Renal cortical epithelial cell (primary cell): ENCODE data around the gene CFB. TPM values are rescaled to one million over a fixed set of nuclear protein-coding genes. Genes with fewer than 3 reads are reported as not detected.
A peak's percentile ranks its signal among the peaks of the same experiment; 100 is the strongest.
"Not testable (repeated sequence)": the region's sequence is repeated elsewhere in the genome, so short reads cannot be mapped to it uniquely, and the experiment has no call there.

Experiments
- DNase-seq: peaks from one replicate; pipeline ENCODE4 v3.0.0-alpha.2; 2011; ENCODE audit warnings: low read depth
- total RNA-seq: library from RNA; depleted of rRNA; stranded (reverse); fragments of >200 nt; gene quantifications from 2 replicates; pipeline ENCODE4 v1.2.3, GENCODE V29; 2014

CFB gene
- total RNA-seq, 1 donor from 2014 or later = 32.7 TPM

- DNase-seq = no peak
These were observed 24.8 kb downstream of the CFB start for GRCh38 chr6:31970604-31971271.

GRCh38 chr6:31971279-31971992 is 25.5 kb downstream of the CFB start:
- DNase-seq = no peak

GRCh38 chr6:31971993-31972708 is 26.3 kb downstream of the CFB start, which contains the start of gene DXO:
TSS of gene DXO (minus strand) at chr6:31972138. CDS start at chr6:31971675, 463 bp downstream.
- DNase-seq = peak; percentile 95

DNA sequence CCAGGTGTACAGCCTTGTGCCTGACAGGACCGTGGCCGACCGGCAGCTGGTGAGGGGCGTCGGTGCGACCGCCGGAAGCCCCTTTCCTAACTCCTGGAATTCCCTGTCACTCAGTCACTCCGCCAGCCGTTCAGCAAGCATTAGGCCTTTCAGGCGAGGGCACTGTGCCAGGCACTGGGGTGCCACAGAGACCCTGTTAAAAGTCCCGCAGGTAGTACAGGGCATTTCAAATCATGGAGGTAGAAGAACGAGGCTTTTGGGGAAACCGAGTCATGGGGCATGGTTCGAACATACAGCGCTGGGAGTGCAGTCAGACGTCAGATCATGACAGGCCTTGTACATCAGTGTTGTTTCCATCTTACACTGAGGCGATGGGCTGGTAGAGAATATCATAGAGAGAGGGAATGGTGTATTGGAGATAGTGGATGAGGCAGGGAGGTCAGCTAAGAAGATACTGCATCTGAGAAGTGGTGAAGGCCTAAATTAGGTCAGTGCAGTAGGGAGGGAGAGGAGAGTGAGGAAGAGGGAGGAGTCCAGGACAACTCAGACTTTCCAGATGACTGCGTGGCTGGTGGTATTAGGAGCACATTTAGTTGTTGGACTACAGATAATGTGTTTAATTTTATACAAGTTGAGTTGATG is 26.9 kb downstream of the CFB start:
- peak; percentile 16 for DNase-seq

DNA sequence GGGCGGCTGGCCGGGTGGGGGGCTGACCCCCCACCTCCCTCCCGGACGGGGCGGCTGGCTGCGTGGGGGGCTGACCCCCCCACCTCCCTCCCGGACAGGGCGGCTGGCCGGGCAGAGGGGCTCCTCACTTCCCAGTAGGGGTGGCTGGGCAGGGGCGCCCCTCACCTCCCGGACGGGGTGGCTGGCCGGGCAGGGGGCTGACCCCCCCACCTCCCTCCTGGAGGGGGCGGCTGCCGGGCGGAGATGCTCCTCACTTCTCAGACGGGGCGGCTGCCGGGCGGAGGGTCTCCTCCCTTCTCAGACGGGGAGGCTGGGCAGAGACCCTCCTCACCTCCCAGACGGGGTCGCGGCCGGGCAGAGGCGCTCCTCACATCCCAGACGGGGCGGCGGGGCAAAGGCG is 30.2 kb downstream of the CFB start:
- DNase-seq = not testable (repeated sequence)

- no peak for DNase-seq
These were observed 32.0 kb downstream of the CFB start for GRCh38 chr6:31977816-31978431.

DNA sequence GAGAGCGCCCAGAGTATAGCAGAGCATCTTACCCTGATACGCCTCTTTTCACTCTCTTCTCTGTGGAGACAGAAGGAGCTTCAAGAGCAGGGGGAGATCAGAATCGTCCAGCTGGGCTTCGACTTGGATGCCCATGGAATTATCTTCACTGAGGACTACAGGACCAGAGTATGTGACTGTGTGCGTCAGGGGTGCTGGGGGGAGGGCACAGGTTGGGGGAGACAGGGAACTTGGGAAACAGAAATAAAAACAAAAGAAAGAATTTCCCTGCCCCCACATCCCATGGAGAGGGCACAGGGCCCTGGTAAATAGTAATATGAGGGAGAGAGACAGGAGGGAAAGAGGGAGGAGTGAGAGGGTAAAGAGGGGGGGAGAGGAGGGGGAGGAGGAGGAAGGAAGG is 32.9 kb downstream of the CFB start:
- no peak for DNase-seq

GRCh38 chr6:31979238-31979898 is 33.5 kb downstream of the CFB start:
- DNase-seq = no peak

DNA sequence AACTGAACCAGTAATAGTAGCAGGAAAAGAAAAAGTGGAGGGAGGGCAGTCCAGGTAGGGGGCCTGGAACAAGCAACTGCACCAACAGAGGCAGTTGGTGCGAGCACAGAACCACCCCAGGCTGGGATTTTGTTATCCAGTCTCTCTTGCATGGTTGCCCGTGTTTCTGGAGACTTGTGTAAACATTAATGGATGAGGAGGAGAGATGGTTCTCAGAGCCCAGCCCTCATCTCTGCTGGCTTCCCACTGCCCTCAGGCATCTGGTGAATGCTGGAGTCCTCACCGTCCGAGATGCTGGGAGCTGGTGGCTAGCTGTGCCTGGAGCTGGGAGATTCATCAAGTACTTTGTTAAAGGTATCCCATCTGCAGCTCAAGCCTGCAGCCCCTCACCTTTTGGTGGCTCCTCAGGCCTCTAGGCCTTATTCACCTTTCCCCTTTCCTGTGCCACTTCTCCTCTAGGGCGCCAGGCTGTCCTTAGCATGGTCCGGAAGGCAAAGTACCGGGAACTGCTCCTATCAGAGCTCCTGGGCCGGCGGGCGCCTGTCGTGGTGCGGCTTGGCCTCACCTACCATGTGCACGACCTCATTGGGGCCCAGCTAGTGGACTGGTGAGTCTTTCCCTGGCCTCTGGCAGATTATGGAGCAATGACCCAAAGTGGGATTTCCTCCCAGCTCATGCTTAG is 34.4 kb downstream of the CFB start:
- peak; percentile 26 for DNase-seq

DNA sequence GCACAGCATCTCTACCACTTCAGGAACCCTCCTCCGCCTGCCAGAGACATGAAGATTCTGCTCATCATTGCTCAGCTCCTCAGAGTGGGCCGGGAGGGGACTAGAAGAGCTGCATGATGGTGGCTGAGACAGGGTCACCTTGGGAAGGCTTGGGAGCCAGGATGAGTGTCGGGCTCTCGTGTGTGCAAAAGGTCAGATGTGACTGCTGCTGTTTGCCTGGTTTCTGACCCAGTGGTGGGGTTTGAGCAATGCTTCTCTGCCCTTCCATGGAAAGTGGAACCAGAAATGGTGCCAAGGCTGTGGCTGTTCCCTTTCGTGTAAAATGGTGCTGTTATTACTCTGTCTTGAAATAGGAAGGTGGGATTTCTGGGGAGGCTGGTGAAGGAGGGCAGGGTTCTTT is 35.1 kb downstream of the CFB start:
- not testable (repeated sequence) for DNase-seq

GRCh38 chr6:31981744-31982143 is 35.8 kb downstream of the CFB start, which contains the start of gene C4A:
TSS of gene C4A (plus strand) at chr6:31982057. CDS start at chr6:31982108, 51 bp downstream.
- not testable (repeated sequence) for DNase-seq

GRCh38 chr6:31989363-31989762 is 43.5 kb downstream of the CFB start:
- DNase-seq = not testable (repeated sequence)

DNA sequence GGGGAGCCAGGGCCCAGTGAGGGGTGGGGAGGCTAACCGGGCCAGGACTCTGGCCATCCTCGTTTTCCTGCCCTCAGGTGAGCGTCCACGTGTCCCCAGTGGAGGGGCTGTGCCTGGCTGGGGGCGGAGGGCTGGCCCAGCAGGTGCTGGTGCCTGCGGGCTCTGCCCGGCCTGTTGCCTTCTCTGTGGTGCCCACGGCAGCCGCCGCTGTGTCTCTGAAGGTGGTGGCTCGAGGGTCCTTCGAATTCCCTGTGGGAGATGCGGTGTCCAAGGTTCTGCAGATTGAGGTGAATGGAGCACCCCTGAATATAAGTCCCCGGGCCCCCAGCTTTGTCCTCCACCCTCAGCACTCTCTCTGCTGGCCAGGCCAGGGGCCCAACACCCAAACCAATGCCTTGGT is 48.5 kb downstream of the CFB start:
- DNase-seq = not testable (repeated sequence)

DNA sequence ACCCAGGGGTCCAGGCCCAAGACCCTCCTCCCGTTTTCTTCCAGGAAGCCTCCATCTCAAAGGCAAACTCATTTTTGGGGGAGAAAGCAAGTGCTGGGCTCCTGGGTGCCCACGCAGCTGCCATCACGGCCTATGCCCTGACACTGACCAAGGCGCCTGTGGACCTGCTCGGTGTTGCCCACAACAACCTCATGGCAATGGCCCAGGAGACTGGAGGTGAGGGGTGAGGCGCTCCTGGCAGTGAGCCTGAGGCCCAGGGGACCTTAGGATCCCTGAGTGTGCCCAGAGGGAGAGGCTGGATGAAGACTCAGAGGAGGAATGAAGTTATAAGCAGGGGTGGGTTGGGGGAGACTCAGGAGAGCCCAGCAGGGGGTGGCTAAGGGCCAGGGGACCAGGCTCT is 50.5 kb downstream of the CFB start:
- not testable (repeated sequence) for DNase-seq

Other genes with a start within 250 kb of the CFB start
- gene ABHD16A, start 242.8 kb upstream of the CFB start, total RNA-seq = 54.7 and 56.6 TPM in 2 replicates
- gene LY6G6F, start 239.2 kb upstream of the CFB start, total RNA-seq = not detected in 2 replicates
- not detected in 2 replicates for gene LY6G6D, start 230.7 kb upstream of the CFB start, total RNA-seq
- gene LY6G6C, start 224.3 kb upstream of the CFB start, total RNA-seq = not detected in 2 replicates
- not detected in 2 replicates for gene MPIG6B, start 222.7 kb upstream of the CFB start, total RNA-seq
- 101 and 121 TPM in 2 replicates for gene DDAH2, start 216.8 kb upstream of the CFB start, total RNA-seq
- gene CLIC1, start 209.6 kb upstream of the CFB start, total RNA-seq = 345 and 2,008 TPM in 2 replicates
- 4.4 and 6.6 TPM in 2 replicates for gene MSH5, start 206.1 kb upstream of the CFB start, total RNA-seq
- gene SAPCD1, start 183.4 kb upstream of the CFB start, total RNA-seq = 0.50 and 0.69 TPM in 2 replicates
- 2.6 and 8.5 TPM in 2 replicates for gene VWA7, start 168.8 kb upstream of the CFB start, total RNA-seq
- gene VARS1, start 150.3 kb upstream of the CFB start, total RNA-seq = 67.4 and 103 TPM in 2 replicates
- gene LSM2, start 139.1 kb upstream of the CFB start, total RNA-seq = 16.6 and 46.9 TPM in 2 replicates
- 0.87 and 2.0 TPM in 2 replicates for gene HSPA1L, start 130.8 kb upstream of the CFB start, total RNA-seq
- 178 and 296 TPM in 2 replicates for gene HSPA1A, start 130.6 kb upstream of the CFB start, total RNA-seq
- 197 and 264 TPM in 2 replicates for gene HSPA1B, start 118.4 kb upstream of the CFB start, total RNA-seq
- 104 and 112 TPM in 2 replicates for gene NEU1, start 83.3 kb upstream of the CFB start, total RNA-seq
- 1.1 and 26.6 TPM in 2 replicates for gene SLC44A4, start 67.1 kb upstream of the CFB start, total RNA-seq
- 37.7 and 72.3 TPM in 2 replicates for gene EHMT2, start 48.4 kb upstream of the CFB start, total RNA-seq
- gene ZBTB12, start 44.0 kb upstream of the CFB start, total RNA-seq = 0.69 and 5.9 TPM in 2 replicates
- 1.7 TPM in 1 of 2 replicates, not detected in the other for gene C2, start 18.4 kb upstream of the CFB start, total RNA-seq
- gene NELFE, start 12.9 kb downstream of the CFB start, total RNA-seq = 92.3 and 146 TPM in 2 replicates
- 46.5 and 47.3 TPM in 2 replicates for gene SKIC2, start 13.1 kb downstream of the CFB start, total RNA-seq
- 10.6 and 16.9 TPM in 2 replicates for gene DXO, start 26.0 kb downstream of the CFB start, total RNA-seq
- 1.6 and 42.4 TPM in 2 replicates for gene C4A, start 36.0 kb downstream of the CFB start, total RNA-seq
- 0.35 and 32.2 TPM in 2 replicates for gene C4B, start 68.7 kb downstream of the CFB start, total RNA-seq
- gene CYP21A2, start 92.3 kb downstream of the CFB start, total RNA-seq = 0.20 TPM in 1 of 2 replicates, not detected in the other
- 0.75 TPM in 1 of 2 replicates, not detected in the other for gene TNXB, start 163.2 kb downstream of the CFB start, total RNA-seq
- gene ATF6B, start 182.2 kb downstream of the CFB start, total RNA-seq = 16.5 and 26.2 TPM in 2 replicates
- 5.6 and 7.6 TPM in 2 replicates for gene FKBPL, start 184.2 kb downstream of the CFB start, total RNA-seq
- gene PRRT1, start 205.8 kb downstream of the CFB start, total RNA-seq = not detected in 2 replicates
- gene PPT2, start 208.0 kb downstream of the CFB start, total RNA-seq = 10.4 and 48.7 TPM in 2 replicates
- 1.3 TPM in 1 of 2 replicates, not detected in the other for gene EGFL8, start 218.5 kb downstream of the CFB start, total RNA-seq
- 9.9 and 30.8 TPM in 2 replicates for gene AGPAT1, start 230.0 kb downstream of the CFB start, total RNA-seq
- gene RNF5, start 232.3 kb downstream of the CFB start, total RNA-seq = 58.8 and 80.2 TPM in 2 replicates
- 0.60 TPM in 1 of 2 replicates, not detected in the other for gene AGER, start 238.2 kb downstream of the CFB start, total RNA-seq
- 32.0 and 55.9 TPM in 2 replicates for gene PBX2, start 244.1 kb downstream of the CFB start, total RNA-seq
- gene GPSM3, start 246.5 kb downstream of the CFB start, total RNA-seq = 0.40 and 1.9 TPM in 2 replicates